SK-N-SH treated with all-trans-retinoic acid at 6 μM for 48 hours (cell line): Measurements from ENCODE around the gene LGR4.

ENCODE experiments used
- ATAC-seq: fragments of 200-7000 bp; cut with Tn5 transposase; 3 replicates; pipeline ENCODE4 v1.9.1; 2020; ENCODE audit warnings: mild to moderate bottlenecking, moderate library complexity
- ARNTL ChIP-seq: fragments of 450-650 bp; formaldehyde crosslinking; IDR thresholded peaks from 2 replicates; pipeline ENCODE4 v1.5.0; 2020; ENCODE audit warnings: low read depth, mild to moderate bottlenecking, moderate library complexity, borderline replicate concordance
- ESRRG ChIP-seq: fragments of 250-450 bp; sonication (Bioruptor Pico); IDR thresholded peaks from 2 replicates; pipeline ENCODE4 v1.6.1; 2021; ENCODE audit warnings: mild to moderate bottlenecking
- GLIS3 ChIP-seq: fragments of 250-450 bp; sonication (Bioruptor Pico); IDR thresholded peaks from 2 replicates; pipeline ENCODE4 v1.5.0; 2020; ENCODE audit warnings: mild to moderate bottlenecking, moderate library complexity
- ISL1 ChIP-seq: fragments of 250-450 bp; sonication (Bioruptor Pico); IDR thresholded peaks from 2 replicates; pipeline ENCODE4 v2.1.2; 2022; ENCODE audit warnings: mild to moderate bottlenecking, moderate library complexity
- OSR1 ChIP-seq: fragments of 250-450 bp; sonication (Bioruptor Pico); IDR thresholded peaks from 2 replicates; pipeline ENCODE4 v1.8.0; 2022; ENCODE audit warnings: moderate library complexity, mild to moderate bottlenecking, inconsistent platforms
- PPARA ChIP-seq: fragments of 250-450 bp; sonication (Bioruptor Pico); IDR thresholded peaks from 2 replicates; pipeline ENCODE4 v1.5.0; 2020; ENCODE audit warnings: mild to moderate bottlenecking, borderline replicate concordance
- RARB ChIP-seq: fragments of 250-450 bp; sonication (Bioruptor Pico); IDR thresholded peaks from 2 replicates; pipeline ENCODE4 v1.8.0; 2021; ENCODE audit warnings: mild to moderate bottlenecking, moderate library complexity
- TCF4 ChIP-seq: fragments of 250-450 bp; sonication (Bioruptor Pico); IDR thresholded peaks from 2 replicates; pipeline ENCODE4 v1.8.0; 2021; ENCODE audit warnings: mild to moderate bottlenecking, moderate library complexity, borderline replicate concordance
- TOX ChIP-seq: fragments of 250-450 bp; sonication (Bioruptor Pico); IDR thresholded peaks from 2 replicates; pipeline ENCODE4 v1.8.0; 2021; ENCODE audit warnings: mild to moderate bottlenecking, moderate library complexity, borderline replicate concordance
- ZC3H10 ChIP-seq: fragments of 250-450 bp; sonication (Bioruptor Pico); IDR thresholded peaks from 2 replicates; pipeline ENCODE4 v1.5.1; 2021; ENCODE audit warnings: mild to moderate bottlenecking, moderate library complexity
- ZFP3 ChIP-seq: fragments of 250-450 bp; sonication (Bioruptor Pico); IDR thresholded peaks from 2 replicates; pipeline ENCODE4 v1.5.0; 2020; ENCODE audit warnings: mild to moderate bottlenecking, moderate library complexity
- ZFP30 ChIP-seq: fragments of 450-650 bp; formaldehyde crosslinking; IDR thresholded peaks from 2 replicates; pipeline ENCODE4 v1.5.0; 2022; ENCODE audit warnings: mild to moderate bottlenecking, moderate library complexity
- ZNF565 ChIP-seq: fragments of 450-650 bp; formaldehyde crosslinking; conservative IDR thresholded peaks from 2 replicates; pipeline ENCODE4 v1.5.0; 2020; ENCODE audit warnings: low read depth, mild to moderate bottlenecking, moderate library complexity
- ZNF70 ChIP-seq: fragments of 450-650 bp; formaldehyde crosslinking; IDR thresholded peaks from 2 replicates; pipeline ENCODE4 v1.5.0; 2020; ENCODE audit warnings: mild to moderate bottlenecking, moderate library complexity
- ZNF8 ChIP-seq: fragments of 450-650 bp; formaldehyde crosslinking; IDR thresholded peaks from 2 replicates; pipeline ENCODE4 v1.5.0; 2020; ENCODE audit warnings: mild to moderate bottlenecking, moderate library complexity
- TF ChIP-seq, protein P1 (sequence below): fragments of 250-450 bp; sonication (Bioruptor Pico); IDR thresholded peaks from 2 replicates; pipeline ENCODE4 v1.5.0; 2020; ENCODE audit warnings: mild to moderate bottlenecking, moderate library complexity
- TF ChIP-seq, protein P2 (sequence below): fragments of 250-450 bp; sonication (Bioruptor Pico); IDR thresholded peaks from 2 replicates; pipeline ENCODE4 v1.5.1; 2020; ENCODE audit warnings: low read depth, mild to moderate bottlenecking, moderate library complexity
- TF ChIP-seq, protein P3 (sequence below): fragments of 250-450 bp; sonication (Bioruptor Pico); IDR thresholded peaks from 2 replicates; pipeline ENCODE4 v1.8.0; 2020; ENCODE audit warnings: mild to moderate bottlenecking, moderate library complexity, borderline replicate concordance
- TF ChIP-seq, protein P4 (sequence below): fragments of 250-450 bp; sonication (Bioruptor Pico); IDR thresholded peaks from 2 replicates; pipeline ENCODE4 v1.5.1; 2021; ENCODE audit warnings: mild to moderate bottlenecking, moderate library complexity

The LGR4 gene

DNA sequence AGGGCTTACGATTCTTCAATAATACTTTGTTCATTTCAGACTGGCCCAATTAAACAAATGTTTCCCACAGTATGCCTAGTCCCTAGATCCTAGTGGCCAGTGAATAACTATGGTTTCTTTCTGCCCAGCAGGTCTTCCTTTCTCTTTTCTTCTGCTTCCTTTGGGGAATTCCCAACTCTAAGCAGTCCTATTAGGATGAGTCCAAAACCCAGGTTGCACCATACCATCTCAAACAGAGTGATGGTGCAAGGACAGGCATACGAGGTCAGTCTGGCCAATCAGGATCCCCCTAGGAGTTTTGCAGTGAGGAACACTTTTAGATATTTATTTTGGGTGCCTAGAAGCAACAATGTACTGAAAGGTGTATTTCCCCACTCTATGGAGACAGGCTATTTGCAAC, 68.2 kb downstream of the LGR4 start:
- TF ChIP-seq RARB (CRISPR knock-in tag) (no peak), TOX (no peak)
- TF ChIP-seq, protein P1, sequence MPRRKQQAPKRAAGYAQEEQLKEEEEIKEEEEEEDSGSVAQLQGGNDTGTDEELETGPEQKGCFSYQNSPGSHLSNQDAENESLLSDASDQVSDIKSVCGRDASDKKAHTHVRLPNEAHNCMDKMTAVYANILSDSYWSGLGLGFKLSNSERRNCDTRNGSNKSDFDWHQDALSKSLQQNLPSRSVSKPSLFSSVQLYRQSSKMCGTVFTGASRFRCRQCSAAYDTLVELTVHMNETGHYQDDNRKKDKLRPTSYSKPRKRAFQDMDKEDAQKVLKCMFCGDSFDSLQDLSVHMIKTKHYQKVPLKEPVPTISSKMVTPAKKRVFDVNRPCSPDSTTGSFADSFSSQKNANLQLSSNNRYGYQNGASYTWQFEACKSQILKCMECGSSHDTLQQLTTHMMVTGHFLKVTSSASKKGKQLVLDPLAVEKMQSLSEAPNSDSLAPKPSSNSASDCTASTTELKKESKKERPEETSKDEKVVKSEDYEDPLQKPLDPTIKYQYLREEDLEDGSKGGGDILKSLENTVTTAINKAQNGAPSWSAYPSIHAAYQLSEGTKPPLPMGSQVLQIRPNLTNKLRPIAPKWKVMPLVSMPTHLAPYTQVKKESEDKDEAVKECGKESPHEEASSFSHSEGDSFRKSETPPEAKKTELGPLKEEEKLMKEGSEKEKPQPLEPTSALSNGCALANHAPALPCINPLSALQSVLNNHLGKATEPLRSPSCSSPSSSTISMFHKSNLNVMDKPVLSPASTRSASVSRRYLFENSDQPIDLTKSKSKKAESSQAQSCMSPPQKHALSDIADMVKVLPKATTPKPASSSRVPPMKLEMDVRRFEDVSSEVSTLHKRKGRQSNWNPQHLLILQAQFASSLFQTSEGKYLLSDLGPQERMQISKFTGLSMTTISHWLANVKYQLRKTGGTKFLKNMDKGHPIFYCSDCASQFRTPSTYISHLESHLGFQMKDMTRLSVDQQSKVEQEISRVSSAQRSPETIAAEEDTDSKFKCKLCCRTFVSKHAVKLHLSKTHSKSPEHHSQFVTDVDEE (CRISPR knock-in tag): no peak
- ATAC-seq: no peak

GRCh38 chr11:27403195-27403594, 69.4 kb downstream of the LGR4 start:
- ATAC-seq: no peak
- TF ChIP-seq ZFP3 (CRISPR knock-in tag): no peak
- TF ChIP-seq, protein P2, sequence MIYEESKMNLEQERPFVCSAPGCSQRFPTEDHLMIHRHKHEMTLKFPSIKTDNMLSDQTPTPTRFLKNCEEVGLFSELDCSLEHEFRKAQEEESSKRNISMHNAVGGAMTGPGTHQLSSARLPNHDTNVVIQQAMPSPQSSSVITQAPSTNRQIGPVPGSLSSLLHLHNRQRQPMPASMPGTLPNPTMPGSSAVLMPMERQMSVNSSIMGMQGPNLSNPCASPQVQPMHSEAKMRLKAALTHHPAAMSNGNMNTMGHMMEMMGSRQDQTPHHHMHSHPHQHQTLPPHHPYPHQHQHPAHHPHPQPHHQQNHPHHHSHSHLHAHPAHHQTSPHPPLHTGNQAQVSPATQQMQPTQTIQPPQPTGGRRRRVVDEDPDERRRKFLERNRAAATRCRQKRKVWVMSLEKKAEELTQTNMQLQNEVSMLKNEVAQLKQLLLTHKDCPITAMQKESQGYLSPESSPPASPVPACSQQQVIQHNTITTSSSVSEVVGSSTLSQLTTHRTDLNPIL: no peak
- no peak for TF ChIP-seq GLIS3
- TF ChIP-seq ZC3H10 (CRISPR knock-in tag): no peak
- no peak for TF ChIP-seq ZNF8 (CRISPR knock-in tag)
- TF ChIP-seq TOX: no peak
- TF ChIP-seq, protein P3, sequence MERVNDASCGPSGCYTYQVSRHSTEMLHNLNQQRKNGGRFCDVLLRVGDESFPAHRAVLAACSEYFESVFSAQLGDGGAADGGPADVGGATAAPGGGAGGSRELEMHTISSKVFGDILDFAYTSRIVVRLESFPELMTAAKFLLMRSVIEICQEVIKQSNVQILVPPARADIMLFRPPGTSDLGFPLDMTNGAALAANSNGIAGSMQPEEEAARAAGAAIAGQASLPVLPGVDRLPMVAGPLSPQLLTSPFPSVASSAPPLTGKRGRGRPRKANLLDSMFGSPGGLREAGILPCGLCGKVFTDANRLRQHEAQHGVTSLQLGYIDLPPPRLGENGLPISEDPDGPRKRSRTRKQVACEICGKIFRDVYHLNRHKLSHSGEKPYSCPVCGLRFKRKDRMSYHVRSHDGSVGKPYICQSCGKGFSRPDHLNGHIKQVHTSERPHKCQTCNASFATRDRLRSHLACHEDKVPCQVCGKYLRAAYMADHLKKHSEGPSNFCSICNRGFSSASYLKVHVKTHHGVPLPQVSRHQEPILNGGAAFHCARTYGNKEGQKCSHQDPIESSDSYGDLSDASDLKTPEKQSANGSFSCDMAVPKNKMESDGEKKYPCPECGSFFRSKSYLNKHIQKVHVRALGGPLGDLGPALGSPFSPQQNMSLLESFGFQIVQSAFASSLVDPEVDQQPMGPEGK (CRISPR knock-in tag): no peak
- no peak for TF ChIP-seq ESRRG (CRISPR knock-in tag)
- TF ChIP-seq ZNF565 (CRISPR knock-in tag): no peak
- TF ChIP-seq ISL1 (CRISPR knock-in tag): no peak
- TF ChIP-seq OSR1 (CRISPR knock-in tag): no peak
- TF ChIP-seq, all 23 proteins: peak for 0

DNA sequence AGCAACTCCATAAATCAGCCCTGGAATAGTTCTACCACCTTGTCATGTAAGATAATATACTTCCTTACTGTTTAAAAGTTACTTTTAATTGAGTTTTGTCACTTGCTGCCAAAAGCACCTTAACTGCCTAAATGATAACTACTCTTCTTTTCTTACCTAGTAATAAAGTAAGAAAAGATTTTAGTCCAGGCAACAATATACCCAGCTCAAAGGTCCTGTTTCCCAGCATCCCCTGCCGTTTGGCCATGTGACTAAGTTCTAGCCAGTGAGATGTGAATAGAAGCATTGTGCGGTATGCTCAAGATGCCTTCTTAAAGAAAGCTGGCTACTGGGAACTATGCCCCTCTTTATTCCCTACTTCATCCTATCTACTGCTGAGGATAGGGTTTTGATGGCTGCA, 70.1 kb downstream of the LGR4 start:
- TF ChIP-seq, protein P4, sequence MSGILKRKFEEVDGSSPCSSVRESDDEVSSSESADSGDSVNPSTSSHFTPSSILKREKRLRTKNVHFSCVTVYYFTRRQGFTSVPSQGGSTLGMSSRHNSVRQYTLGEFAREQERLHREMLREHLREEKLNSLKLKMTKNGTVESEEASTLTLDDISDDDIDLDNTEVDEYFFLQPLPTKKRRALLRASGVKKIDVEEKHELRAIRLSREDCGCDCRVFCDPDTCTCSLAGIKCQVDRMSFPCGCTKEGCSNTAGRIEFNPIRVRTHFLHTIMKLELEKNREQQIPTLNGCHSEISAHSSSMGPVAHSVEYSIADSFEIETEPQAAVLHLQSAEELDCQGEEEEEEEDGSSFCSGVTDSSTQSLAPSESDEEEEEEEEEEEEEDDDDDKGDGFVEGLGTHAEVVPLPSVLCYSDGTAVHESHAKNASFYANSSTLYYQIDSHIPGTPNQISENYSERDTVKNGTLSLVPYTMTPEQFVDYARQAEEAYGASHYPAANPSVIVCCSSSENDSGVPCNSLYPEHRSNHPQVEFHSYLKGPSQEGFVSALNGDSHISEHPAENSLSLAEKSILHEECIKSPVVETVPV: no peak
- TF ChIP-seq TOX: no peak
- TF ChIP-seq ZNF565 (CRISPR knock-in tag): no peak
- no peak for TF ChIP-seq OSR1 (CRISPR knock-in tag)
- TF ChIP-seq, protein P3 (CRISPR knock-in tag): no peak
- TF ChIP-seq ZNF70 (CRISPR knock-in tag): no peak
- ATAC-seq: no peak

- ATAC-seq: no peak
- no peak for TF ChIP-seq ZFP30
- no peak for TF ChIP-seq ISL1 (CRISPR knock-in tag)
- TF ChIP-seq, protein P4: no peak
- TF ChIP-seq ESRRG (CRISPR knock-in tag): no peak
- TF ChIP-seq ARNTL (CRISPR knock-in tag): no peak
- TF ChIP-seq PPARA (CRISPR knock-in tag): no peak
- no peak for TF ChIP-seq ZC3H10 (CRISPR knock-in tag)
- TF ChIP-seq TCF4: no peak
- TF ChIP-seq, protein P2: no peak
- TF ChIP-seq OSR1 (CRISPR knock-in tag): no peak
- TF ChIP-seq TOX: no peak
- TF ChIP-seq GLIS3: no peak
Measured at GRCh38 chr11:27401833-27402316, 70.7 kb downstream of the LGR4 start.
